H9 (cell line): Measurements from ENCODE around the gene LRRC38. TPM values are rescaled to one million over a fixed set of nuclear protein-coding genes. Genes with fewer than 3 reads are reported as not detected.

Experiments
- DNase-seq: peaks from one replicate; pipeline ENCODE4 v3.0.0-alpha.2; 2017
- H2AFZ ChIP-seq: one replicate; pipeline ENCODE4 v1.6.1; 2013; ENCODE audit warnings: mild to moderate bottlenecking, low read length, control low read depth, moderate library complexity
- H2AK5ac ChIP-seq: 2 replicates; pipeline ENCODE4 v1.6.1; 2013; ENCODE audit warnings: low read length, control low read depth, mixed read lengths; ENCODE audit not compliant: insufficient read length
- H2BK120ac ChIP-seq: one replicate; pipeline ENCODE4 v1.6.1; 2013; ENCODE audit warnings: low read depth, mild to moderate bottlenecking, low read length, control low read depth, inconsistent platforms; ENCODE audit not compliant: poor library complexity, severe bottlenecking
- H2BK12ac ChIP-seq: 2 replicates; pipeline ENCODE4 v1.6.1; 2013; ENCODE audit warnings: low read length, control low read depth, mixed read lengths, low read depth; ENCODE audit not compliant: insufficient read length
- H2BK15ac ChIP-seq: 2 replicates; pipeline ENCODE4 v1.6.1; 2013; ENCODE audit warnings: low read depth, low read length, control low read depth
- H2BK20ac ChIP-seq: one replicate; pipeline ENCODE4 v1.6.1; 2013; ENCODE audit warnings: low read depth, mild to moderate bottlenecking, low read length, control low read depth, inconsistent platforms; ENCODE audit not compliant: poor library complexity, severe bottlenecking
- H2BK5ac ChIP-seq: 2 replicates; pipeline ENCODE4 v1.6.1; 2013; ENCODE audit warnings: low read length, control low read depth, mixed read lengths; ENCODE audit not compliant: insufficient read length
- H3K14ac ChIP-seq: 2 replicates; pipeline ENCODE4 v1.6.1; 2013; ENCODE audit warnings: low read length, control low read depth; ENCODE audit not compliant: insufficient read depth
- H3K18ac ChIP-seq: 2 replicates; pipeline ENCODE4 v1.6.1; 2013; ENCODE audit warnings: low read depth, mild to moderate bottlenecking, mixed read lengths, low read length, control low read depth; ENCODE audit not compliant: insufficient read length
- H3K23ac ChIP-seq: 2 replicates; pipeline ENCODE4 v1.6.1; 2013; ENCODE audit warnings: low read length, control low read depth, mixed read lengths, low read depth; ENCODE audit not compliant: insufficient read length
- H3K23me2 ChIP-seq: 2 replicates; pipeline ENCODE4 v1.6.1; 2013; ENCODE audit warnings: low read depth, mild to moderate bottlenecking, mixed read lengths, low read length, control low read depth; ENCODE audit not compliant: insufficient read length, poor library complexity, severe bottlenecking
- H3K27ac ChIP-seq: 2 replicates; pipeline ENCODE4 v1.5.1; 2013; ENCODE audit warnings: low read length, control low read depth, mixed read lengths, low read depth; ENCODE audit not compliant: insufficient read length
- H3K27me3 ChIP-seq: 2 replicates; pipeline ENCODE4 v1.6.1; 2013; ENCODE audit warnings: low read length, control low read depth, inconsistent platforms; ENCODE audit not compliant: insufficient read depth
- H3K4ac ChIP-seq: 2 replicates; pipeline ENCODE4 v1.6.1; 2013; ENCODE audit warnings: low read depth, mild to moderate bottlenecking, control low read depth, inconsistent platforms, low read length, moderate library complexity
- H3K4me1 ChIP-seq: 2 replicates; pipeline ENCODE4 v1.6.1; 2013; ENCODE audit warnings: low read length, control low read depth, inconsistent platforms; ENCODE audit not compliant: insufficient read depth
- H3K4me2 ChIP-seq: 2 replicates; pipeline ENCODE4 v1.6.1; 2013; ENCODE audit warnings: low read length, control low read depth, mixed read lengths; ENCODE audit not compliant: insufficient read length, insufficient read depth
- H3K56ac ChIP-seq: 2 replicates; pipeline ENCODE4 v1.6.1; 2013; ENCODE audit warnings: low read depth, mild to moderate bottlenecking, mixed read lengths, low read length, control low read depth; ENCODE audit not compliant: insufficient read length
- H3K79me1 ChIP-seq: 2 replicates; pipeline ENCODE4 v1.6.1; 2013; ENCODE audit warnings: low read depth, mild to moderate bottlenecking, moderate library complexity, low read length, control low read depth, inconsistent platforms; ENCODE audit not compliant: insufficient read depth, poor library complexity, severe bottlenecking
- H3K79me2 ChIP-seq: 2 replicates; pipeline ENCODE4 v1.6.1; 2013; ENCODE audit warnings: low read length, control low read depth, inconsistent platforms; ENCODE audit not compliant: insufficient read depth
- H3K9ac ChIP-seq: 2 replicates; pipeline ENCODE4 v1.6.1; 2013; ENCODE audit warnings: low read length, control low read depth, mixed read lengths; ENCODE audit not compliant: insufficient read length; ENCODE audit errors: extremely low read depth
- H3K9me3 ChIP-seq: one replicate; pipeline ENCODE4 v1.6.1; 2013; ENCODE audit warnings: low read depth, low read length, inconsistent platforms; ENCODE audit not compliant: control insufficient read depth
- H3T11ph ChIP-seq: one replicate; pipeline ENCODE4 v1.6.1; 2013; ENCODE audit warnings: mild to moderate bottlenecking, low read length, control low read depth, inconsistent platforms
- H4K20me1 ChIP-seq: one replicate; pipeline ENCODE4 v1.6.1; 2013; ENCODE audit not compliant: control insufficient read depth, insufficient read length, insufficient read depth
- H4K5ac ChIP-seq: 2 replicates; pipeline ENCODE4 v1.6.1; 2013; ENCODE audit warnings: low read depth, mild to moderate bottlenecking, mixed read lengths, low read length, control low read depth; ENCODE audit not compliant: insufficient read length
- H4K8ac ChIP-seq: replicated peaks from 2 replicates; pipeline ENCODE4 v1.6.1; 2013; ENCODE audit warnings: low read length, control low read depth, mixed read lengths, low read depth; ENCODE audit not compliant: insufficient read length
- H4K91ac ChIP-seq: 2 replicates; pipeline ENCODE4 v1.6.1; 2013; ENCODE audit warnings: low read depth, mild to moderate bottlenecking, moderate library complexity, mixed read lengths, low read length, control low read depth; ENCODE audit not compliant: insufficient read length
- H3K27ac Mint-ChIP-seq, 3 experiments: 2 replicates in 2 of 3; 3 replicates in 1 of 3; pipeline ENCODE4 v1.8.0; 2020 to 2021; ENCODE audit warnings: mixed read lengths in 3 of 3, mild to moderate bottlenecking in 1 of 3, moderate library complexity in 1 of 3
- H3K27me3 Mint-ChIP-seq: 2 replicates; pipeline ENCODE4 v1.8.0; 2021; ENCODE audit warnings: low read depth, mild to moderate bottlenecking, moderate library complexity, mixed read lengths
- H3K36me3 Mint-ChIP-seq, 3 experiments: 2 replicates in 2 of 3; 3 replicates in 1 of 3; pipeline ENCODE4 v1.8.0; 2020 to 2021; ENCODE audit warnings: low read depth in 3 of 3, mixed read lengths in 3 of 3; ENCODE audit not compliant: insufficient read depth in 1 of 3
- H3K4me1 Mint-ChIP-seq, 2 experiments: 2 replicates each; pipeline ENCODE4 v1.8.0; 2020; ENCODE audit warnings: mixed read lengths in 2 of 2
- H3K4me3 Mint-ChIP-seq, 2 experiments: 2 replicates in 1 of 2; 3 replicates in 1 of 2; pipeline ENCODE4 v1.8.0; 2020 to 2021; ENCODE audit warnings: mild to moderate bottlenecking in 2 of 2, mixed read lengths in 2 of 2, moderate library complexity in 1 of 2
- H3K9me3 Mint-ChIP-seq, 2 experiments: 2 replicates in 1 of 2; 3 replicates in 1 of 2; pipeline ENCODE4 v1.8.0; 2020; ENCODE audit warnings: mild to moderate bottlenecking in 2 of 2, mixed read lengths in 2 of 2, moderate library complexity in 1 of 2
- CTCF ChIP-seq: fragments of 200-600 bp; sonication (generic); conservative IDR thresholded peaks from 3 replicates; pipeline ENCODE4 v1.8.0; 2021; ENCODE audit warnings: antibody characterized with exemption, mild to moderate bottlenecking
- WGBS: extraction: QIAGEN DNeasy Blood & Tissue Kit; methylation state at CpG from one replicate; pipeline ENCODE4 v1.1.7; 2013; ENCODE audit warnings: missing lambda C conversion rate, low lambda C conversion rate, mixed read lengths; ENCODE audit not compliant: insufficient read length; ENCODE audit errors: extremely low coverage; 5-methylcytosine and 5-hydroxymethylcytosine counted together
- total RNA-seq: library from RNA; stranded (reverse); gene quantifications from 2 replicates; pipeline ENCODE4 v1.2.1, GENCODE V29; 2021

Gene LRRC38
- total RNA-seq, 1 experiment from 2014 or later = 0.72 TPM

- Histone ChIP-seq H3T11ph (no peak overlapping the region), H3K4me2 (no peak overlapping the region), H2BK15ac (no peak overlapping the region), H3K14ac (no peak overlapping the region), H3K18ac (no peak overlapping the region), H2BK120ac (no peak overlapping the region), H3K9me3 (no peaks in the 10 kb centered on the region), H3K23me2 (no peaks in the 10 kb centered on the region), H3K4ac (no peak overlapping the region), H3K27ac (no peak overlapping the region), H3K9ac (no peak overlapping the region), H3K56ac (no peak overlapping the region), H2BK5ac (no peak overlapping the region), H3K27me3 (no peaks in the 10 kb centered on the region), H3K79me1 (no peaks in the 10 kb centered on the region), H2AFZ (no peak overlapping the region), H2BK12ac (no peak overlapping the region), H3K4me1 (no peaks in the 10 kb centered on the region), H4K20me1 (no peaks in the 10 kb centered on the region), H4K8ac (no peak overlapping the region), H4K91ac (no peak overlapping the region), H4K5ac (no peak overlapping the region), H2AK5ac (no peak overlapping the region), H3K23ac (no peak overlapping the region), H2BK20ac (no peak overlapping the region), H3K79me2 (no peaks in the 10 kb centered on the region)
- TF ChIP-seq CTCF = no peak
- Mint-ChIP-seq H3K27me3 (peaks cover 3% of the 10 kb centered on the region), H3K4me1 (no peaks in the 10 kb centered on the region), H3K9me3 (peaks cover 0 to 27% of the 10 kb centered on the region in 2 experiments; a peak in 3 of 5 replicates), H3K36me3 (no peaks in the 10 kb centered on the region), H3K4me3 (no peak overlapping the region), H3K27ac (no peak overlapping the region)
- DNase-seq = no peak
- whole genome bisulfite sequencing = no CpG with 5 or more reads among the region's 3 CpGs
Observed at GRCh38 chr1:13487957-13488356, 25.8 kb downstream of the LRRC38 start.
